Ovary (tissue), 3 donors: Measurements from ENCODE around the gene KBTBD6.

Experiments
- EP300 ChIP-seq: sonication (generic); formaldehyde crosslinking; IDR thresholded peaks from one replicate; pipeline ENCODE4 v1.6.1; 2017; ENCODE audit warnings: antibody characterized with exemption
- POLR2A ChIP-seq: fragments of 450-650 bp; IDR thresholded peaks from one replicate; pipeline ENCODE4 v1.6.1; 2017; ENCODE audit warnings: antibody characterized with exemption, mild to moderate bottlenecking, moderate library complexity
- TF ChIP-seq, protein P1 (sequence below), 3 donors: fragments of 450-650 bp in 2 of 3; fragments of 200-600 bp in 1 of 3; IDR thresholded peaks; one replicate each; pipeline versions ENCODE4 v1.5.1 to v1.8.0; 2016 to 2022; ENCODE audit warnings: antibody characterized with exemption in 3 of 3, mild to moderate bottlenecking in 1 of 3
- donor health status: DM: no; HTN: no; CAD: no.

DNA sequence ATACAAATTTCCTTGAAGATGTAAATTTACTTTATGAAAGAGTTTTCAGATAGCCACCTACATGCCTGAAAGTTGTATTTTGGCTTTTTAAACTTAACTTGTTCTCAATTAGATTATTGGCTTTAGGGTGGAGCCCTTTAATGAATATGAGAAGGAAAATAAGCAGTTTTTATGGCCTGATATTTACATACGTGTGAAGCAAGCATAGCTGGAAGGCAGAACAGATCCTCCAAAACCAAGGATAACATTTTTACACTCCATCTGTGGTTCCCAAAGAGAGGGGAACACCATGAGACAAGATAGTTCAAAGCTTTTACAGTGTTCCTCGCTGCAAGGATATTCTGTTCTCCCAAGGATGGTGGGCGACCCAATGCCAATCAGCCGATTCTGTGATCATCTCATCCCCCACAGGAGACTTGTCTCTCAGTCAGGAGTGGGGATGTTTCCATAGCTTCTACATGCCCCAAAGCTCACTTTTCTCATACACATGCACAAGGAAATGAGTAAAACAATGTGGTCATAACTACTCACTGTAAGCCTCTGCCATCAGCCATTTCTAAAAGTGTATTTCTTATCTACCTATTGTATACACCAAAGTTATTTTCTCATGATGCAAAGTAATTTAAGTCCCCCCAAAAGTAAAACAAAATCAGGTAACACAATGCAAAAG, 24.6 kb upstream of the KBTBD6 start:
- TF ChIP-seq, protein P1, sequence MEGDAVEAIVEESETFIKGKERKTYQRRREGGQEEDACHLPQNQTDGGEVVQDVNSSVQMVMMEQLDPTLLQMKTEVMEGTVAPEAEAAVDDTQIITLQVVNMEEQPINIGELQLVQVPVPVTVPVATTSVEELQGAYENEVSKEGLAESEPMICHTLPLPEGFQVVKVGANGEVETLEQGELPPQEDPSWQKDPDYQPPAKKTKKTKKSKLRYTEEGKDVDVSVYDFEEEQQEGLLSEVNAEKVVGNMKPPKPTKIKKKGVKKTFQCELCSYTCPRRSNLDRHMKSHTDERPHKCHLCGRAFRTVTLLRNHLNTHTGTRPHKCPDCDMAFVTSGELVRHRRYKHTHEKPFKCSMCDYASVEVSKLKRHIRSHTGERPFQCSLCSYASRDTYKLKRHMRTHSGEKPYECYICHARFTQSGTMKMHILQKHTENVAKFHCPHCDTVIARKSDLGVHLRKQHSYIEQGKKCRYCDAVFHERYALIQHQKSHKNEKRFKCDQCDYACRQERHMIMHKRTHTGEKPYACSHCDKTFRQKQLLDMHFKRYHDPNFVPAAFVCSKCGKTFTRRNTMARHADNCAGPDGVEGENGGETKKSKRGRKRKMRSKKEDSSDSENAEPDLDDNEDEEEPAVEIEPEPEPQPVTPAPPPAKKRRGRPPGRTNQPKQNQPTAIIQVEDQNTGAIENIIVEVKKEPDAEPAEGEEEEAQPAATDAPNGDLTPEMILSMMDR (IDR thresholded peaks at IDR 0.05): no peak
- no peak for TF ChIP-seq EP300
- no peak for TF ChIP-seq POLR2A
